Urinary bladder (tissue), 4 donors: Measurements from ENCODE around the gene GOLGA6D. TPM values are rescaled to one million over a fixed set of nuclear protein-coding genes. Genes with fewer than 3 reads are reported as not detected.
"Not testable (repeated sequence)": the region's sequence is repeated elsewhere in the genome, so short reads cannot be mapped to it uniquely, and the experiment has no call there.

Experiments
- DNase-seq: peaks from one replicate; pipeline ENCODE4 v3.0.0-alpha.2; 2015; ENCODE audit errors: extremely low spot score
- H3K27ac ChIP-seq: one replicate; pipeline ENCODE4 v1.5.1; 2013; ENCODE audit warnings: low read depth, mild to moderate bottlenecking, moderate library complexity
- H3K36me3 ChIP-seq: one replicate; pipeline ENCODE4 v1.6.1; 2013; ENCODE audit warnings: mild to moderate bottlenecking, moderate library complexity; ENCODE audit not compliant: insufficient read depth
- H3K4me1 ChIP-seq: one replicate; pipeline ENCODE4 v1.6.1; 2013; ENCODE audit warnings: mild to moderate bottlenecking, moderate library complexity; ENCODE audit not compliant: insufficient read depth
- H3K4me3 ChIP-seq: one replicate; pipeline ENCODE4 v1.5.1; 2013; ENCODE audit warnings: low read depth, low read length
- WGBS: extraction: QIAGEN DNeasy Blood & Tissue Kit; methylation state at CpG from one replicate; pipeline ENCODE4 v1.1.7; 2013; 5-methylcytosine and 5-hydroxymethylcytosine counted together
- polyA plus RNA-seq: library from polyadenylated mRNA; stranded (reverse); fragments of 200-250 nt; gene quantifications from one replicate; pipeline ENCODE4 v1.2.3, GENCODE V29; 2013
- total RNA-seq: library from RNA; depleted of rRNA; stranded (reverse); fragments of >200 nt; gene quantifications from one replicate; pipeline ENCODE4 v1.2.3, GENCODE V29; 2014
- donor health status: healthy with polysubstance abuse.
- donor health status: healthy.

The GOLGA6D gene
- total and polyA plus RNA-seq, 2 donors = not detected

DNA sequence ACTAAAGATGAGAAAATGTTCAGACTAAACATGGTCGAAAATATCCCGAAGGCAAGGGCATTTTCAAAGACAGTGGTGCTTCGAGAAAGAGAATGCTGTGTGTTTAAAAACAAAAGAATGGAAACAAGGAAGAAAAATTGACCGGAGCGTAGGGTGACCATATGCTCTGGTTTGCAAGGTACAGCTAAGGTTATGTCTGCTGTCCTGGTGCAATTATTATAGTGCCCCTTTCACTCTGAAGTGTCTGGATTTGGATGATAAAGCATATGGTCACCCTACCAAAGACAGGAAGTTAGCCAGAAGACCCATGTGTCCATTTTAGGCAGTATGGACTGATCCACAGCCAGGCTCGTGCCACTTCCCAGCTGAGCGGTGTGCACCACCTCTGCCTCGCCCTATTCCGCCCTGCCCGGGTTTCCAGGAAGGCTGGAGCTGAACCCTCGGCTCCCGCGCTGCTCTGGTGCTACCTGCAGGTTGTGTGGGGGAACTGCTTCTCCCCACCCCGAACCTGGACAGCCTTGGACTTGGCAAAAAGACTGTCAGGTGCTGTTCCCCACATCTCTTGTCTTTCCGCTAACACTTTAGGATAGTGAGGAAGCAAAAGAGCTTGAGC lies 25.2 kb downstream of the GOLGA6D start:
- no peaks in the 10 kb centered on the region for H3K4me1 ChIP-seq
- no peak overlapping the region for H3K27ac ChIP-seq
- WGBS = 33% methylated on average over 15 of the region's 15 CpGs
- H3K36me3 ChIP-seq = no peaks in the 10 kb centered on the region
- no peak for DNase-seq
- no peak overlapping the region for H3K4me3 ChIP-seq

DNA sequence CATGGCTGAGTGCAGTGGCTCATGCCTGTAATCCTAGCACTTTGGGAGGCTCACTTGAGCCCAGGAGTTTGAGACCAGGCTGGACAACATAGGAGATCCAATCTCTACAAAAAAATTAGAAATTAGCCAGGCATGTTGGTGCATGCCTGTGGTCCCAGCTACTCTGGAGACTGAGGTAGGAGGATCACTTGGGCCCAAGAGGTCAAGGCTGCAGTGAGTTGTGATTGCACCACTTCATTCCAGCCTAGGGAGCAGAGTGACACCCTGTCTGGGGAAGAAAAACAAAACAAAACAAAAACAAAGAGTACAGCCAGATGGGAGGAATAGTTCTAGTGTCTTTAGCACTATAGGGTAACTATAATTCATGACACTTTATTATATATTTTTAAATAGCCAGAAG lies 27.1 kb downstream of the GOLGA6D start:
- H3K27ac ChIP-seq = no peak overlapping the region
- H3K4me3 ChIP-seq = no peak overlapping the region
- DNase-seq = no peak
- no peaks in the 10 kb centered on the region for H3K36me3 ChIP-seq
- H3K4me1 ChIP-seq = no peaks in the 10 kb centered on the region

DNA sequence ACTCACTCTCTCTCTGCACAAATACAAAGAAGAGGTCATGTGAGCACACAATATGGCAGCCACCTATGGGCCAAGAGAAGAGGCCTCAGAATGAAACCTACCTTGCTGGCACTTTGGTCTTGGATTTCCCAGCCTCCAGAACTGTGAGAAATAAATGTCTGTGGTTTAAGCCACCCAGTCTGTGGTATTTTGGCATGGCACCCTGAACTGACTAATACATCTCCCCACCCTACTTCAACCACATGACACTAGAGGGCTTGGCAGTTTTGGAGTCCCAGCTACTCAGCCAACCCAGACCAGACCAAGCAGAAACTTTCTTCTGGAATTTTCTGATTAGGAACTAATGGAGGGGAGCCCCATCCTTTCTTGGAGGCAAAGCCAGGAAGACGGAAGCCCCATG lies 29.9 kb downstream of the GOLGA6D start:
- not testable (repeated sequence) for H3K4me1 ChIP-seq, H3K36me3 ChIP-seq, H3K27ac ChIP-seq, H3K4me3 ChIP-seq, DNase-seq
- WGBS = 94% methylated on average over 1 of the region's 1 CpG

DNA sequence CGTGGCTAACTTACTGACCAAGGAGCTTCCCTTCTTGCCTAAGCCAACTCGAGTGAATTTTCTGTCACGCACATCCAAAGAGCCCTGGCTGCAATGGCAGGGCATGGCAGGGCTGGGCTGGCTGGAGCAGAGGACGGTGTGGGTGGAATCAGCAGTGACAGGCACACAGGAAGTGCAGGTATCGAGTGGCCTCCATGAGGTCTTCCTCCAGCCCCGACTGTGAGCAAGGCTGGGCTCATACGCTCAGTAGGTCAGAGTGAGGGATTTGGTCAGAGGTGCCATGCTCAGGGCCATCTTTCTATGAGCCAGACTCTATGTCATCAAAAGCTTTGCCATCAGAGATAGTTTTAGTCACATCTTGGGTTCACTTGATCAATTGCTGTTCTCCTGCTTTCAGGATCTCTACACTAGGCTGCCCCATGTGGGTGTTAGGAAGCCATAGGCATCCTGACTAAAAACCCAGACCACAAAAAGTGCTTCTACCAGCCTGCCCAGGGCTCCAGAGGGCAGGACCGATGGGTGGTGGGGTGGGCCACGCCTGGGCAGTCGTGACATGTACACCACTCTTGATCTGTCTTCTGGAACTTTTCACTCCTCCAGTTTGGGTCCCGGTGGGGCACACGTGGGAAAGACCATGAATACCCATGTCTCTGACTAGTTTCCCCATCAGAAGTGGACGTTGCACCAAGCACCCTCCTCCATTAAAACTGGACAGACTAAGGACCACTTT lies 30.6 kb downstream of the GOLGA6D start:
- H3K36me3 ChIP-seq = no peaks in the 10 kb centered on the region
- H3K4me3 ChIP-seq = no peak overlapping the region
- DNase-seq = no peak
- WGBS = 87% methylated on average over 13 of the region's 13 CpGs
- H3K27ac ChIP-seq = no peak overlapping the region
- no peaks in the 10 kb centered on the region for H3K4me1 ChIP-seq

DNA sequence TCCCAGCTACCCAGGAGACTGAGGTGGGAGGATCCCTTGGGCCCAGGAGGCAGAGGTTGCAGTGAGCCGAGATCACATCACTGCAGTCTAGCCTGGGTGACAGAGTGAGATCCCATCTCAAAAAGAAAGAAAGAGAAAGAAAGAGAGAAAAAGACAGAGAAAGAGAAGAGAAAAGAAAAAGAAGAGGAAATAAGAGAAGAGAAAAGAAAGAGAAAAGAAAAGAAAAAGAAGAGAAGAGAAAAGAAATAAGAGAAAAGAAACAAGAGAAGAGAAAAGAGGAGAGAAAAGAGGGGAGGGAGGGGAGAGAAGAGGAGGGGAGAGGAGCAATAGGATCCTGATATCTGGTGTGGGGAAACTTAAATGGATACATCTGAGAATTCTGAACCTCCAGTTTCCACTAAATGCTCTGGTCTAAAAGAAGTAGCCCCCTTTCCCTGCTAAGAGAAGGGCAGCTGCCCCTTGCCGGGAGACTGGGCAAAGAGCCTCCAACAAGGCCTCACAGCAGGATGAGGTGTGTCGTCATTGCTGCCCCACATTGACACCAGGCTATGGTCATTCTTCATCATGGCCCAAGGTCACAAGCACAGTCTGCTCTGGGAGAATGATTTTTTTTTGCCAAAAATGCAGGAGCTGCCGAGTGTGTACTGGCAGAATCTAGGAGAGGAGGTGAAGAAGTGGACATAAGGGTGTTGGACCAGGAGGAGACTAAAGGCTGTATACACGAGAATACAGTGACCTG lies 32.1 kb downstream of the GOLGA6D start:
- 74% methylated on average over 5 of the region's 5 CpGs for WGBS
- Histone ChIP-seq H3K27ac (no peak overlapping the region), H3K36me3 (no peaks in the 10 kb centered on the region), H3K4me3 (no peak overlapping the region), H3K4me1 (no peaks in the 10 kb centered on the region)
- DNase-seq = no peak

DNA sequence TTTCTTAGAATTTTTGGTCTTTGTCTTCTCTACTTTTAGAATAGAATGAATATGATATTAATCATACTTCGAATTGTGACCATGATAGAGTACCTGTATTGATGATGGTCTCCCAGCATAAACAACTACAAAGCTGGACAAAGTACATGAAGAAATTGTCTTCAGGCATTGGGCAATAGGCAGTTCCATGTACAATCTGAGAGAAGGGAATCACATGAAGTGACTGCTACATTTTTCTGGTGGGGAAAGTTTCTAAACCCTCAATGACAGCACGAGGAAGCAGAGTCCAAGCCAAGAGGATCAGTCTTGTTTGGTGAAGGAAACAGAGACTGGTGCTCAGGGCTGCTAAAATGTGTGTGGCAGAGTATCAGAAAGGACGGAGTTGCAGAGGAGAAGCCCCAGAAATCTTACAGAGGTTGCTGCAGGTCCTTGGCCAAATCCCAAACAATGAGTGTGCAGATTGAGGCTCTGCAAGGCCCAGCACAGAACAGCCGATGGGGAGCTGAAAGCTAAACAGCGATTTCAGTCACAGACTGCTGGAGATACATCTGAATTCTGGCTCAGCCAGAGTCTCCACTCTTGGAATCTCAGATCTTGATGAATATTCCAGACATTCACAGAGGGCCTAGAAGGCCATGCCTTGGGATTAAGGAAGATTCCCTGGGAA lies 36.7 kb downstream of the GOLGA6D start:
- not testable (repeated sequence) for DNase-seq, H3K4me3 ChIP-seq, H3K27ac ChIP-seq, H3K4me1 ChIP-seq, H3K36me3 ChIP-seq
- 80% methylated on average over 5 of the region's 5 CpGs for WGBS

DNA sequence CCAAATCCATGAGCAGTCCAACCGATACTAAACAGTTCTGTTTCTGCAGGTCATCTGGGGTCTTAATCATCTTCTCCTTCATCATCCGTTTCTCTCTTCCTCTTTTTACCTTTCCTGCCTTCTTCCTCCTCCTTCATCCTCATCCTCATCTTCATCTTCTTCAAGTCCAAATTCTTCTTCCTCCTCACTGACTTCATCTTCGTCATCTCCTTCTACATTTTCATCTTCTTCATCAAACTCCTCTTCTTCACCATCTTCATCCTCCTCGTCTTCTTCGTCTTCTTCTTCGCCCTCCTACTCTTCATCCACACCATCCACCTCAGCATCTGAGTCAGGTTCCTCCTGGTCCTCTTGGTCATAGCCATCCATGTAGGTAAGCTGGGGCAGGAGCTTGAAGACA lies 39.1 kb downstream of the GOLGA6D start:
- Histone ChIP-seq H3K36me3 (no peaks in the 10 kb centered on the region), H3K27ac (no peak overlapping the region), H3K4me3 (no peak overlapping the region), H3K4me1 (no peaks in the 10 kb centered on the region)
- 90% methylated on average over 6 of the region's 6 CpGs for WGBS
- DNase-seq = no peak

DNA sequence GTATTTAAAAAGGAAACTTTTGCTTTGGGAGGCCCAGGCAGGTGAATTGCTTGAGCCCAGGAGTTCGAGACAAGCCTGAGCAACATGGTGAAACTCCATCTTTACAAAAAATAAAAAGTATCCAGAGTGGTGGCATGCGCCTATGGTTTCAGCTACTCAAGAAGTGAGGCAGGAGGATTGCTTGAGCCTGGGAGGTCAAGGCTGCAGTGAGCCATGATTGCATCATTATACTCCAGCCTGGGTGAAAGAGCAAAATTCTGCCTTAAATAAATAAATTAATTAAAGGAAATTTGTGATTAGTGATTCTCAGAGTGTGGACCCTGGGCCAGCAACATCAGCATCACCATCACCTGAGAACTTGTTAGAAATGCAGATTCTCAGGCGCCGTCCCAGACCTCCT lies 43.3 kb downstream of the GOLGA6D start:
- no peak for DNase-seq
- Histone ChIP-seq H3K4me3 (no peak overlapping the region), H3K4me1 (no peaks in the 10 kb centered on the region), H3K27ac (no peak overlapping the region), H3K36me3 (no peaks in the 10 kb centered on the region)
- 86% methylated on average over 4 of the region's 4 CpGs for WGBS

DNA sequence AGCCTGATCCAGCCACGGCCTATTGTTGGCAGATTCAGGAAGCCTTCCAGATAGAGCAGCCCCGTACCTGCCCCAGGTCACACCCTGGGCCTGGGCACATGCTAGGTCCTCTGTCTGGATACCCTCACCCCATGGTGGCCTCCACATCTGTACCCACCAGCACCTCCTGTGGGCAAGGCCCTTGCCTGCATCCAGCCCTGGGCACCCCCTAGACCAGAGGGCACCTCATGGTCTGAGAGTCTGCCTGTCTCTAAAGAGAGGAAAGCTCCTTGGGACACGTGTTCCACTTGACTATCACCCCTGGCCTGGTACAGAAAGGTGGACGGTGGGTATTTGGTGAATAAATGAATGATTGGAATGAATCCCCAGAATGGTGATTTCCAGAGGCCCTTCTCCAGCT lies 44.4 kb downstream of the GOLGA6D start:
- Histone ChIP-seq H3K4me1 (no peaks in the 10 kb centered on the region), H3K4me3 (no peak overlapping the region), H3K27ac (no peak overlapping the region), H3K36me3 (no peaks in the 10 kb centered on the region)
- DNase-seq = no peak
- 76% methylated on average over 4 of the region's 4 CpGs for WGBS

DNA sequence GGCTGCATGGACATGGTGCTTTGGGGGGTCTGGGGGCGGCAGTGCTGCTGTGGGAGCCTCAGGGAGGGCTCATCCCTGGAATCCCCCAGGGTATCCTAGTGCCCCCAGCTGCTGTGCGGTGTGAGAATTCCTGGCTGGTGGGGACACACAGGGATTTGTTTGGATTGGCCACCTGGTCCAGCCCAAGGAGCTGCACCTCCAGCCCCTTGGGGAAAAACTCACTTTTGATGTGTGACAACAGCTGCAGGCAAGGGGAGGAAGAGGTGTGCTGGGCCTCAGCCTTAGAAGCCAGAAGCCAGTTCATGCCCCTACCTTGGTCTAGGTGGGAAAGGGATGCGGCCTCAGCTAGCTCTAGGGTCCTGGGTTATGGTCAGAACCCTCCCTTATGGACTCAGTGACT lies 44.9 kb downstream of the GOLGA6D start:
- Histone ChIP-seq H3K4me1 (no peaks in the 10 kb centered on the region), H3K27ac (no peak overlapping the region), H3K4me3 (no peak overlapping the region), H3K36me3 (no peaks in the 10 kb centered on the region)
- 81% methylated on average over 3 of the region's 3 CpGs for WGBS
- DNase-seq = no peak

DNA sequence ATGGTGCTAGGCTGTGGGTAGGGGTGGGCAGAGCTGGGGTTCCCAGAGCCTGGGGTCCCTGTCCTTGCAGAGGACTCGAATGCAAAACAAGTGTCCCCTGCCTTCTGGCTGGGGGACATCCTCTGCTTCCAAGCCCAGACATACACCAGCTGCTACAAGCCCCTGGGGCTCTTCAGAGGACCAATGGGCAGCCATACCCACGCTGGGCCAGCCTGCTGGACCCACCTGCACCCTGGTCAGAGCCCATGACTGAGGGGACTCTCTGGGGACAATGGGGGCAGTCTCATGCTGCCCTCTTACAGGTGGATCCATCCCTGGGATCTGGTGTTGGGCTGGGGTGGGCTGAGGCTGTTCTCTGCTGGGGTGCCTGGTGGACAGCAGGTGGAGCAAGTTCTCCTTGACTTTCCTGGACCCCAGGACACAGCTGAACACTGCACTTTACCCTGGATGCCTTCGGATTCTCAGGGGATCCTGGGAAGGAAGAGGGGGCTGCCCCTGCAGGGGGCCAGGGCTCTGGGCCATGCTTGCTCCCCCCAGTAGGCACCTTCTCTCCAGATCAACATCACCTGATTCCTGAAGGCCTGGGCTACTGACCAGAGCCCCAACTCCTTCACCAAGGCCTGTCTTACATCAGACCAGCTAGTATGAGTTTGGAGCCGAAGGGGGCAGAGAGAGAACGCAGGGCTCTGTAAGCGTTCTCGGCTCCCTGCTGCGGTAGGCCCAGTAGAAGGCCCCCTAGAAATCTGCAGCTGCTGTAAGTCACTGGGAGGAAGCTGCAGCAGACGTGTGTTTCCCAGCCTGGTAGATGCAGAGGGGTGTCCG lies 46.1 kb downstream of the GOLGA6D start:
- H3K4me3 ChIP-seq = no peak overlapping the region
- H3K27ac ChIP-seq = no peak overlapping the region
- WGBS = 66% methylated on average over 10 of the region's 10 CpGs
- DNase-seq = no peak
- H3K4me1 ChIP-seq = no peaks in the 10 kb centered on the region
- no peaks in the 10 kb centered on the region for H3K36me3 ChIP-seq

DNA sequence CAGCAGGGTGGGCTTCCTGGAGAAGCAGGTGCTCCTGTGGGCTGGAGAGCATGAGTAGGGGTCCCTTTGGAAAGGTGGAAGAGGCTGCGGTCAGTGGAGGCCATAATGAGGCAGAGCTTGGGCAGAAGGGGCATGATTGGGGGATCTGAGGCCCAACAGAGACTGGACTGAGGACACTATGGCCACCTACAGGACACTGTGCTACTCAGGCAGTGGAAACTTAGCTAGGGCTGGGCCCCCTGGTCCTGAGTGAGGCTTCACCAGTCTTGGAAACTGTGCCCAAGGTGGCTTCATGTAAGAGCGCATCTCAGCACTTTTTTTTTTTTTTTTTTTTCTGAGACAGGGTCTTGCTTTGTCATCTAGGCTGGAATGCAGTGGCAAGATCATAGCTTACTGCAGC lies 46.9 kb downstream of the GOLGA6D start:
- Histone ChIP-seq H3K36me3 (no peaks in the 10 kb centered on the region), H3K4me1 (no peaks in the 10 kb centered on the region), H3K27ac (no peak overlapping the region), H3K4me3 (no peak overlapping the region)
- no peak for DNase-seq
- WGBS = 91% methylated on average over 2 of the region's 2 CpGs

DNA sequence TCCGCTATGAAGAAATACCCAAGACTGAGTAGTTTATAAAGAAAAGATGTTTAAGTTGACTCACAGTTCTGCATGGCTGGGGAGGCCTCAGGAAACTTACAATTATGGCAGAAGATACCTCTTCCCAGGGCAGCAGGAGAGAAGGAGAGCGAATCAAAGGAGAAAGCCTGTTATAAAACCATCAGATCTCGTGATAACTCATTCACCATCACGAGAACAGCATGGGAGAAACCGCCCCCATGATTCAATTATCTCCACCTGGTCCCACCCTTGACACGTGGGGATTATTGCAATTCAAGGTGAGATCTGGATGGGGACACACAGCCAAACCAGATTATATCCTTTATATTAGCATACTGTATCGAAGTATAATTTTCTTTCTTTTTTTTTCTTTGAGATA lies 49.5 kb downstream of the GOLGA6D start:
- H3K27ac ChIP-seq, DNase-seq, H3K4me1 ChIP-seq, H3K36me3 ChIP-seq, H3K4me3 ChIP-seq: not testable (repeated sequence)
- 69% methylated on average over 7 of the region's 7 CpGs for WGBS
